SK-N-SH treated with all-trans-retinoic acid at 6 μM for 48 hours (cell line): ENCODE results near the gene TNFRSF21.

Source experiments
- ATAC-seq: fragments of 200-7000 bp; cut with Tn5 transposase; 3 replicates; pipeline ENCODE4 v1.9.1; 2020; ENCODE audit warnings: mild to moderate bottlenecking, moderate library complexity
- ARNTL ChIP-seq: fragments of 450-650 bp; formaldehyde crosslinking; IDR thresholded peaks from 2 replicates; pipeline ENCODE4 v1.5.0; 2020; ENCODE audit warnings: low read depth, mild to moderate bottlenecking, moderate library complexity, borderline replicate concordance
- BACH2 ChIP-seq: fragments of 250-450 bp; sonication (Bioruptor Pico); IDR thresholded peaks from 2 replicates; pipeline ENCODE4 v1.9.0; 2021; ENCODE audit warnings: mild to moderate bottlenecking, borderline replicate concordance
- CREB5 ChIP-seq: fragments of 250-450 bp; sonication (Bioruptor Pico); IDR thresholded peaks from 2 replicates; pipeline ENCODE4 v1.5.1; 2020; ENCODE audit warnings: low read depth, mild to moderate bottlenecking, moderate library complexity
- CSDC2 ChIP-seq: fragments of 250-450 bp; sonication (Bioruptor Pico); IDR thresholded peaks from 2 replicates; pipeline ENCODE4 v1.5.0; 2020; ENCODE audit warnings: mild to moderate bottlenecking, moderate library complexity
- CSRNP3 ChIP-seq: fragments of 250-450 bp; sonication (Bioruptor Pico); IDR thresholded peaks from 2 replicates; pipeline ENCODE4 v1.5.1; 2021; ENCODE audit warnings: mild to moderate bottlenecking, moderate library complexity
- ESRRG ChIP-seq: fragments of 250-450 bp; sonication (Bioruptor Pico); IDR thresholded peaks from 2 replicates; pipeline ENCODE4 v1.6.1; 2021; ENCODE audit warnings: mild to moderate bottlenecking
- GLIS3 ChIP-seq: fragments of 250-450 bp; sonication (Bioruptor Pico); IDR thresholded peaks from 2 replicates; pipeline ENCODE4 v1.5.0; 2020; ENCODE audit warnings: mild to moderate bottlenecking, moderate library complexity
- ISL1 ChIP-seq: fragments of 250-450 bp; sonication (Bioruptor Pico); IDR thresholded peaks from 2 replicates; pipeline ENCODE4 v2.1.2; 2022; ENCODE audit warnings: mild to moderate bottlenecking, moderate library complexity
- OSR1 ChIP-seq: fragments of 250-450 bp; sonication (Bioruptor Pico); IDR thresholded peaks from 2 replicates; pipeline ENCODE4 v1.8.0; 2022; ENCODE audit warnings: moderate library complexity, mild to moderate bottlenecking, inconsistent platforms
- PATZ1 ChIP-seq: fragments of 250-450 bp; sonication (Bioruptor Pico); IDR thresholded peaks from 2 replicates; pipeline ENCODE4 v1.8.0; 2020; ENCODE audit warnings: mild to moderate bottlenecking, moderate library complexity, borderline replicate concordance
- POU6F1 ChIP-seq: fragments of 250-450 bp; sonication (Bioruptor Pico); IDR thresholded peaks from 2 replicates; pipeline ENCODE4 v1.8.0; 2021; ENCODE audit warnings: low read depth, mild to moderate bottlenecking, moderate library complexity, borderline replicate concordance
- PPARA ChIP-seq: fragments of 250-450 bp; sonication (Bioruptor Pico); IDR thresholded peaks from 2 replicates; pipeline ENCODE4 v1.5.0; 2020; ENCODE audit warnings: mild to moderate bottlenecking, borderline replicate concordance
- RARB ChIP-seq: fragments of 250-450 bp; sonication (Bioruptor Pico); IDR thresholded peaks from 2 replicates; pipeline ENCODE4 v1.8.0; 2021; ENCODE audit warnings: mild to moderate bottlenecking, moderate library complexity
- SNAI2 ChIP-seq: fragments of 250-450 bp; sonication (Bioruptor Pico); IDR thresholded peaks from 2 replicates; pipeline ENCODE4 v1.5.0; 2020; ENCODE audit warnings: mild to moderate bottlenecking, moderate library complexity
- TCF4 ChIP-seq: fragments of 250-450 bp; sonication (Bioruptor Pico); IDR thresholded peaks from 2 replicates; pipeline ENCODE4 v1.8.0; 2021; ENCODE audit warnings: mild to moderate bottlenecking, moderate library complexity, borderline replicate concordance
- TOX ChIP-seq: fragments of 250-450 bp; sonication (Bioruptor Pico); IDR thresholded peaks from 2 replicates; pipeline ENCODE4 v1.8.0; 2021; ENCODE audit warnings: mild to moderate bottlenecking, moderate library complexity, borderline replicate concordance
- TSHZ2 ChIP-seq: fragments of 250-450 bp; sonication (Bioruptor Pico); IDR thresholded peaks from 2 replicates; pipeline ENCODE4 v1.5.0; 2020; ENCODE audit warnings: mild to moderate bottlenecking, moderate library complexity
- ZC3H10 ChIP-seq: fragments of 250-450 bp; sonication (Bioruptor Pico); IDR thresholded peaks from 2 replicates; pipeline ENCODE4 v1.5.1; 2021; ENCODE audit warnings: mild to moderate bottlenecking, moderate library complexity
- ZFP3 ChIP-seq: fragments of 250-450 bp; sonication (Bioruptor Pico); IDR thresholded peaks from 2 replicates; pipeline ENCODE4 v1.5.0; 2020; ENCODE audit warnings: mild to moderate bottlenecking, moderate library complexity
- ZFP30 ChIP-seq: fragments of 450-650 bp; formaldehyde crosslinking; IDR thresholded peaks from 2 replicates; pipeline ENCODE4 v1.5.0; 2022; ENCODE audit warnings: mild to moderate bottlenecking, moderate library complexity
- ZNF565 ChIP-seq: fragments of 450-650 bp; formaldehyde crosslinking; conservative IDR thresholded peaks from 2 replicates; pipeline ENCODE4 v1.5.0; 2020; ENCODE audit warnings: low read depth, mild to moderate bottlenecking, moderate library complexity
- ZNF70 ChIP-seq: fragments of 450-650 bp; formaldehyde crosslinking; IDR thresholded peaks from 2 replicates; pipeline ENCODE4 v1.5.0; 2020; ENCODE audit warnings: mild to moderate bottlenecking, moderate library complexity

TNFRSF21 gene

GRCh38 chr6:47302043-47302442 is 7.7 kb downstream of the TNFRSF21 start:
- TF ChIP-seq ZFP3 (no peak), CSRNP3 (CRISPR knock-in tag) (no peak), ARNTL (CRISPR knock-in tag) (no peak), PPARA (no peak), GLIS3 (CRISPR knock-in tag) (no peak), TCF4 (CRISPR knock-in tag) (no peak), RARB (CRISPR knock-in tag) (no peak), TSHZ2 (no peak), PATZ1 (CRISPR knock-in tag) (no peak), ZNF70 (CRISPR knock-in tag) (no peak), ZFP30 (CRISPR knock-in tag) (no peak), BACH2 (CRISPR knock-in tag) (no peak), SNAI2 (CRISPR knock-in tag) (no peak), POU6F1 (CRISPR knock-in tag) (no peak), CREB5 (CRISPR knock-in tag) (no peak), OSR1 (CRISPR knock-in tag) (no peak), CSDC2 (no peak), ZNF565 (CRISPR knock-in tag) (no peak), TOX (no peak)
- ATAC-seq: no peak

- no peak for TF ChIP-seq PATZ1 (CRISPR knock-in tag)
- TF ChIP-seq ZFP30 (CRISPR knock-in tag): no peak
- TF ChIP-seq ZNF70 (CRISPR knock-in tag): no peak
- no peak for TF ChIP-seq PPARA
- no peak for TF ChIP-seq ZFP3
- no peak for TF ChIP-seq CREB5 (CRISPR knock-in tag)
- no peak for TF ChIP-seq TCF4 (CRISPR knock-in tag)
- TF ChIP-seq SNAI2 (CRISPR knock-in tag): no peak
- no peak for TF ChIP-seq OSR1 (CRISPR knock-in tag)
- no peak for TF ChIP-seq TSHZ2
- TF ChIP-seq ISL1 (CRISPR knock-in tag): no peak
- TF ChIP-seq ESRRG (CRISPR knock-in tag): no peak
- no peak for TF ChIP-seq ZC3H10 (CRISPR knock-in tag)
- no peak for TF ChIP-seq ARNTL (CRISPR knock-in tag)
- no peak for TF ChIP-seq RARB (CRISPR knock-in tag)
- no peak for TF ChIP-seq ZNF565 (CRISPR knock-in tag)
- TF ChIP-seq CSDC2: no peak
- TF ChIP-seq, all 23 proteins: peak for 0
- ATAC-seq: no peak
Observed at GRCh38 chr6:47301441-47301840, 8.3 kb downstream of the TNFRSF21 start.
